CD8-positive, alpha-beta memory T cell (primary cell): ENCODE results near the gene MT1HL1. TPM values are rescaled to one million over a fixed set of nuclear protein-coding genes. Genes with fewer than 3 reads are reported as not detected.

Experiments used
- CTCF ChIA-PET: fragments of 350-600 bp; sonication (Branson Sonifier 250); formaldehyde crosslinking; loops from one replicate; lab custom pipeline; 2021; ENCODE audit warnings: antibody characterized with exemption; lab: Charles Lee
- POLR2A ChIA-PET: fragments of 350-600 bp; sonication (Branson Sonifier 250); formaldehyde crosslinking; loops from one replicate; lab custom pipeline; 2021; ENCODE audit warnings: antibody characterized with exemption; lab: Charles Lee
- DNase-seq, 5 donors: peaks; one replicate each; pipeline versions ENCODE4 v3.0.0 to v3.0.0-alpha.2; 2020 to 2022; ENCODE audit warnings: mixed read lengths in 1 of 5
- H3K27ac ChIP-seq: one replicate; pipeline ENCODE4 v1.7.0; 2013; ENCODE audit warnings: low read depth, mild to moderate bottlenecking, low read length, moderate library complexity
- H3K27me3 ChIP-seq: 2 replicates; pipeline ENCODE4 v1.7.0; 2013; ENCODE audit warnings: low read length, mild to moderate bottlenecking; ENCODE audit not compliant: insufficient read depth, poor library complexity, severe bottlenecking
- H3K36me3 ChIP-seq: 2 replicates; pipeline ENCODE4 v1.7.0; 2013; ENCODE audit warnings: mild to moderate bottlenecking, low read length, moderate library complexity; ENCODE audit not compliant: insufficient read depth
- H3K4me1 ChIP-seq: 2 replicates; pipeline ENCODE4 v1.7.0; 2013; ENCODE audit warnings: mild to moderate bottlenecking, low read length, moderate library complexity; ENCODE audit not compliant: insufficient read depth
- H3K4me3 ChIP-seq: 2 replicates; pipeline ENCODE4 v1.7.0; 2013; ENCODE audit warnings: mild to moderate bottlenecking, low read length
- H3K9me3 ChIP-seq: 2 replicates; pipeline ENCODE4 v1.7.0; 2013; ENCODE audit warnings: mild to moderate bottlenecking, low read length
- H3K27ac Mint-ChIP-seq, 8 donors: one replicate each; pipeline ENCODE4 v1.8.0; 2020 to 2021; ENCODE audit warnings: mixed read lengths in 8 of 8, mild to moderate bottlenecking in 6 of 8, inconsistent platforms in 3 of 8, moderate library complexity in 3 of 8
- H3K27me3 Mint-ChIP-seq, 2 donors: one replicate each; pipeline ENCODE4 v1.8.0; 2020 to 2021; ENCODE audit warnings: mixed read lengths in 2 of 2, mild to moderate bottlenecking in 1 of 2, moderate library complexity in 1 of 2
- H3K36me3 Mint-ChIP-seq, 3 donors: one replicate each; pipeline ENCODE4 v1.8.0; 2020 to 2021; ENCODE audit warnings: mixed read lengths in 3 of 3, inconsistent platforms in 1 of 3, mild to moderate bottlenecking in 1 of 3
- H3K4me1 Mint-ChIP-seq, 3 donors: one replicate each; pipeline ENCODE4 v1.8.0; 2020 to 2021; ENCODE audit warnings: mixed read lengths in 3 of 3, inconsistent platforms in 1 of 3, mild to moderate bottlenecking in 1 of 3
- H3K4me3 Mint-ChIP-seq, 7 donors: one replicate each; pipeline ENCODE4 v1.8.0; 2020 to 2021; ENCODE audit warnings: mixed read lengths in 7 of 7, mild to moderate bottlenecking in 6 of 7, moderate library complexity in 4 of 7, inconsistent platforms in 2 of 7
- H3K9me3 Mint-ChIP-seq, 5 donors: one replicate each; pipeline ENCODE4 v1.8.0; 2020 to 2022; ENCODE audit warnings: mixed read lengths in 5 of 5, mild to moderate bottlenecking in 3 of 5, moderate library complexity in 2 of 5, inconsistent platforms in 1 of 5
- polyA plus RNA-seq: library from polyadenylated mRNA; unstranded; fragments of 300-500 nt; fragmentation: Illumina TruSeq; gene quantifications from one replicate; pipeline ENCODE4 v1.2.3, GENCODE V29; 2021
- total RNA-seq, 2 experiments: library from RNA; stranded (reverse); gene quantifications; one replicate each; pipeline ENCODE4 v1.2.3, GENCODE V29; 2021

MT1HL1 gene
- total and polyA plus RNA-seq, 3 experiments from 2014 or later = not detected

- Histone ChIP-seq H3K9me3 (no peaks in the 10 kb centered on the region), H3K4me3 (no peak overlapping the region), H3K36me3 (no peaks in the 10 kb centered on the region), H3K4me1 (no peaks in the 10 kb centered on the region), H3K27ac (no peak overlapping the region), H3K27me3 (no peaks in the 10 kb centered on the region)
- no peak overlapping the region for H3K4me3 Mint-ChIP-seq
- no peaks in the 10 kb centered on the region for H3K36me3 Mint-ChIP-seq
- ChIA-PET POLR2A (no interaction called here), CTCF (no interaction called here)
- no peak overlapping the region for H3K27ac Mint-ChIP-seq
- DNase-seq = no peak
- no peaks in the 10 kb centered on the region for H3K4me1 Mint-ChIP-seq
- H3K9me3 Mint-ChIP-seq = no peaks in the 10 kb centered on the region
- peaks cover 2 to 18% of the 10 kb centered on the region in 2 donors for H3K27me3 Mint-ChIP-seq
Measured at GRCh38 chr1:237012788-237013383, 8.6 kb upstream of the MT1HL1 start.

GRCh38 chr1:237012361-237012760 is 8.1 kb upstream of the MT1HL1 start:
- no peak overlapping the region for H3K4me3 Mint-ChIP-seq
- H3K4me1 Mint-ChIP-seq = no peaks in the 10 kb centered on the region
- no peak overlapping the region for H3K27ac Mint-ChIP-seq
- Histone ChIP-seq H3K36me3 (no peaks in the 10 kb centered on the region), H3K27me3 (no peaks in the 10 kb centered on the region), H3K27ac (no peak overlapping the region), H3K9me3 (no peaks in the 10 kb centered on the region), H3K4me1 (no peaks in the 10 kb centered on the region), H3K4me3 (no peak overlapping the region)
- POLR2A ChIA-PET = no interaction called here
- no peak for DNase-seq
- CTCF ChIA-PET = no interaction called here
- H3K27me3 Mint-ChIP-seq = peaks cover 2 to 15% of the 10 kb centered on the region in 2 donors
- H3K9me3 Mint-ChIP-seq = no peaks in the 10 kb centered on the region
- no peaks in the 10 kb centered on the region for H3K36me3 Mint-ChIP-seq

GRCh38 chr1:237011432-237011831 is 7.2 kb upstream of the MT1HL1 start:
- Mint-ChIP-seq H3K4me3 (no peak overlapping the region), H3K9me3 (no peaks in the 10 kb centered on the region), H3K27ac (no peak overlapping the region), H3K27me3 (peaks cover 2 to 14% of the 10 kb centered on the region in 2 donors), H3K4me1 (no peaks in the 10 kb centered on the region), H3K36me3 (no peaks in the 10 kb centered on the region)
- no peak overlapping the region for H3K27ac ChIP-seq
- H3K36me3 ChIP-seq = no peaks in the 10 kb centered on the region
- DNase-seq = no peak
- CTCF ChIA-PET = no interaction called here
- no peak overlapping the region for H3K4me3 ChIP-seq
- H3K4me1 ChIP-seq = no peaks in the 10 kb centered on the region
- no peaks in the 10 kb centered on the region for H3K9me3 ChIP-seq
- POLR2A ChIA-PET = no interaction called here
- no peaks in the 10 kb centered on the region for H3K27me3 ChIP-seq

- Histone ChIP-seq H3K4me3 (no peak overlapping the region), H3K4me1 (no peaks in the 10 kb centered on the region), H3K27ac (no peak overlapping the region), H3K9me3 (no peaks in the 10 kb centered on the region), H3K27me3 (no peaks in the 10 kb centered on the region), H3K36me3 (no peaks in the 10 kb centered on the region)
- CTCF ChIA-PET = no interaction called here
- no peak for DNase-seq
- no peaks in the 10 kb centered on the region for H3K4me1 Mint-ChIP-seq
- POLR2A ChIA-PET = no interaction called here
- peaks cover 0 to 2% (median 0%) of the 10 kb centered on the region in 5 donors for H3K9me3 Mint-ChIP-seq
- no peaks in the 10 kb centered on the region for H3K36me3 Mint-ChIP-seq
- H3K27me3 Mint-ChIP-seq = peaks cover 4 to 14% of the 10 kb centered on the region in 2 donors
- H3K4me3 Mint-ChIP-seq = no peak overlapping the region
- no peak overlapping the region for H3K27ac Mint-ChIP-seq
Measured at GRCh38 chr1:237009611-237010010, 5.4 kb upstream of the MT1HL1 start.

- H3K27me3 ChIP-seq = no peaks in the 10 kb centered on the region
- POLR2A ChIA-PET = no interaction called here
- Mint-ChIP-seq H3K27me3 (peaks cover 4 to 10% of the 10 kb centered on the region in 2 donors), H3K4me3 (no peak overlapping the region), H3K27ac (no peak overlapping the region), H3K4me1 (no peaks in the 10 kb centered on the region), H3K9me3 (peaks cover 0 to 2% (median 0%) of the 10 kb centered on the region in 5 donors), H3K36me3 (no peaks in the 10 kb centered on the region)
- no peaks in the 10 kb centered on the region for H3K36me3 ChIP-seq
- H3K4me3 ChIP-seq = no peak overlapping the region
- no peak overlapping the region for H3K27ac ChIP-seq
- H3K9me3 ChIP-seq = no peaks in the 10 kb centered on the region
- H3K4me1 ChIP-seq = no peaks in the 10 kb centered on the region
- DNase-seq = no peak
- CTCF ChIA-PET = no interaction called here
Measured at GRCh38 chr1:237007147-237007881, 3.1 kb upstream of the MT1HL1 start.

- CTCF ChIA-PET = no interaction called here
- POLR2A ChIA-PET = no interaction called here
- no peak overlapping the region for H3K4me3 Mint-ChIP-seq
Measured at GRCh38 chr1:237005674-237006073, 1.4 kb upstream of the MT1HL1 start.

GRCh38 chr1:237003516-237003915 is 725 bp downstream of the MT1HL1 start:
- H3K9me3 Mint-ChIP-seq = peaks cover 0 to 2% (median 0%) of the 10 kb centered on the region in 5 donors
- ChIA-PET POLR2A (no interaction called here), CTCF (no interaction called here)
- peaks cover 4 to 6% of the 10 kb centered on the region in 2 donors for H3K27me3 Mint-ChIP-seq
- Histone ChIP-seq H3K4me3 (no peak overlapping the region), H3K27ac (no peak overlapping the region), H3K4me1 (no peaks in the 10 kb centered on the region), H3K36me3 (no peaks in the 10 kb centered on the region), H3K27me3 (no peaks in the 10 kb centered on the region), H3K9me3 (no peaks in the 10 kb centered on the region)
- no peaks in the 10 kb centered on the region for H3K4me1 Mint-ChIP-seq
- DNase-seq = no peak
- H3K4me3 Mint-ChIP-seq = no peak overlapping the region
- H3K36me3 Mint-ChIP-seq = no peaks in the 10 kb centered on the region
- no peak overlapping the region for H3K27ac Mint-ChIP-seq

More at GRCh38 chr1:237005674-237006073, 1.4 kb upstream of the MT1HL1 start:
- Histone ChIP-seq H3K27me3 (no peaks in the 10 kb centered on the region), H3K27ac (no peak overlapping the region), H3K36me3 (no peaks in the 10 kb centered on the region), H3K4me1 (no peaks in the 10 kb centered on the region), H3K4me3 (no peak overlapping the region), H3K9me3 (no peaks in the 10 kb centered on the region)
- Mint-ChIP-seq H3K9me3 (peaks cover 0 to 2% (median 0%) of the 10 kb centered on the region in 5 donors), H3K36me3 (no peaks in the 10 kb centered on the region), H3K27me3 (peaks cover 6 to 10% of the 10 kb centered on the region in 2 donors), H3K4me1 (no peaks in the 10 kb centered on the region), H3K27ac (no peak overlapping the region)
- DNase-seq = no peak

GRCh38 chr1:237000191-237000590 is 4.0 kb downstream of the MT1HL1 start:
- H3K27me3 ChIP-seq = no peaks in the 10 kb centered on the region
- no peak overlapping the region for H3K27ac ChIP-seq
- no peaks in the 10 kb centered on the region for H3K36me3 ChIP-seq
- H3K4me3 ChIP-seq = no peak overlapping the region
- H3K9me3 ChIP-seq = no peaks in the 10 kb centered on the region
- Mint-ChIP-seq H3K27ac (no peak overlapping the region), H3K36me3 (no peaks in the 10 kb centered on the region), H3K4me1 (no peaks in the 10 kb centered on the region), H3K27me3 (peaks cover 0 to 9% of the 10 kb centered on the region in 2 donors), H3K4me3 (no peak overlapping the region), H3K9me3 (peaks cover 0 to 2% (median 0%) of the 10 kb centered on the region in 5 donors)
- CTCF ChIA-PET = no interaction called here
- DNase-seq = no peak
- H3K4me1 ChIP-seq = no peaks in the 10 kb centered on the region
- POLR2A ChIA-PET = no interaction called here
